Measurements from ENCODE around the gene PIEZO2.

DNA sequence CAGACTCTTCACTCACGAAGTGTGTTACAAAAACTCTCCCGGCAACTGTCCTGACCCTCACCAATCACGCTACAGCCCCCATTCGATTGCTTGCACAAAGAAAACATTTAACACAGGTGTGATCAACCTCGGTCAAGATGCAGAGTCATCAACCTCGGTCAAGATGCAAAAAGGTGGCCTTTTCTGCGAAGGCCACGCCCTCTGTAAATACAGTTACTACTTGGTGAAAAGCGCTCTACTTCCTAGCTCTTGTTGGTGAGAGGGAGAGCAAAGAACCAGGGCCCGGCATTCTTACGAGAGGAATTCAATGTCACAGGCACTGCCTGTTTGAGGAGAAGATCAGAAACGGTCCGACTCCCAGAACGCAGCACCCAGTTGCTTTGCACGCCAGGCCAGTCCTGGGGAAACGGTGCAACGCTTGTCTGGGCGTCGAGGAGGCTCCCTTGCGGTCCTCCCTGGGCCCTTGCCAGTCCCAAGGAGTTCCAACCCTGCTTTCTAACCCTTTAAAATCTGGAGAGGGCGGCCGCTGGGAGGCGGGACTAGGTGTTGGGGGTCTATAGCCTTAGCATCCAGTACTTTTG is 1.9 kb downstream of the PIEZO2 start:
- TF ChIP-seq, protein P1, sequence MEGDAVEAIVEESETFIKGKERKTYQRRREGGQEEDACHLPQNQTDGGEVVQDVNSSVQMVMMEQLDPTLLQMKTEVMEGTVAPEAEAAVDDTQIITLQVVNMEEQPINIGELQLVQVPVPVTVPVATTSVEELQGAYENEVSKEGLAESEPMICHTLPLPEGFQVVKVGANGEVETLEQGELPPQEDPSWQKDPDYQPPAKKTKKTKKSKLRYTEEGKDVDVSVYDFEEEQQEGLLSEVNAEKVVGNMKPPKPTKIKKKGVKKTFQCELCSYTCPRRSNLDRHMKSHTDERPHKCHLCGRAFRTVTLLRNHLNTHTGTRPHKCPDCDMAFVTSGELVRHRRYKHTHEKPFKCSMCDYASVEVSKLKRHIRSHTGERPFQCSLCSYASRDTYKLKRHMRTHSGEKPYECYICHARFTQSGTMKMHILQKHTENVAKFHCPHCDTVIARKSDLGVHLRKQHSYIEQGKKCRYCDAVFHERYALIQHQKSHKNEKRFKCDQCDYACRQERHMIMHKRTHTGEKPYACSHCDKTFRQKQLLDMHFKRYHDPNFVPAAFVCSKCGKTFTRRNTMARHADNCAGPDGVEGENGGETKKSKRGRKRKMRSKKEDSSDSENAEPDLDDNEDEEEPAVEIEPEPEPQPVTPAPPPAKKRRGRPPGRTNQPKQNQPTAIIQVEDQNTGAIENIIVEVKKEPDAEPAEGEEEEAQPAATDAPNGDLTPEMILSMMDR (IDR thresholded peaks at IDR 0.05), result no peak
- no peak for TF ChIP-seq EZH2 (IDR thresholded peaks at IDR 0.05; ENCODE audit: borderline replicate concordance, insufficient read depth, low read depth, low read length, poor library complexity, severe bottlenecking)

Data from B cell (primary cell).